Measurements from ENCODE around the gene GLP1R. TPM values are rescaled to one million over a fixed set of nuclear protein-coding genes. Genes with fewer than 3 reads are reported as not detected.

The GLP1R gene
- total RNA-seq, 1 experiment from 2014 or later = 1.8 TPM

- no peak for TF ChIP-seq AR (CRISPR knock-in tag; IDR thresholded peaks at IDR 0.05)
- no peak for TF ChIP-seq ZNF281 (CRISPR knock-in tag; IDR thresholded peaks at IDR 0.05)
- no peak for TF ChIP-seq PREB (CRISPR knock-in tag; IDR thresholded peaks at IDR 0.05; ENCODE audit: borderline replicate concordance)
- TF ChIP-seq ZNF425 (CRISPR knock-in tag; conservative IDR thresholded peaks at IDR 0.05) = no peak
- no peak for TF ChIP-seq ZNF532 (CRISPR knock-in tag; IDR thresholded peaks at IDR 0.05; ENCODE audit: borderline replicate concordance)
- no peak for TF ChIP-seq EMX1 (CRISPR knock-in tag; IDR thresholded peaks at IDR 0.05)
- TF ChIP-seq ZNF263 (CRISPR knock-in tag; IDR thresholded peaks at IDR 0.05; ENCODE audit: low read depth) = no peak
- TF ChIP-seq FOXJ3 (CRISPR knock-in tag; IDR thresholded peaks at IDR 0.05; ENCODE audit: borderline replicate concordance) = no peak
Measured at GRCh38 chr6:39004801-39005200, 43.8 kb upstream of the GLP1R start (continued).

GRCh38 chr6:39005774-39006173 lies 42.8 kb upstream of the GLP1R start:
- DNase-seq (ENCODE audit: low spot score) (no peak), ATAC-seq (no peak)
- ChIA-PET POLR2A (no interaction called here), CTCF (interaction anchor here (1.1 to 1.5 kb wide), 2 partner anchors 8 to 9 kb away, joined by 3 to 5 read pairs; no protein-coding TSS in a partner anchor)
- Mint-ChIP-seq H3K27me3 (ENCODE audit: low read depth) (peaks cover 7% of the 10 kb centered on the region), H3K4me1 (peaks cover 2% of the 10 kb centered on the region; the same call in 1 of the 2 replicates), H3K9me3 (no peaks in the 10 kb centered on the region), H3K4me3 (no peak overlapping the region), H3K27ac (no peak overlapping the region), H3K36me3 (no peaks in the 10 kb centered on the region)
- TF ChIP-seq JUN (CRISPR knock-in tag; IDR thresholded peaks at IDR 0.05) (no peak), ZBTB43 (CRISPR knock-in tag; IDR thresholded peaks at IDR 0.05) (no peak), GRHL2 (CRISPR knock-in tag; IDR thresholded peaks at IDR 0.05; ENCODE audit: insufficient replicate concordance, severe bottlenecking) (no peak)

Measured in WTC11 (cell line).